ENCODE data around the gene CYP26B1.

CYP26B1 gene

DNA sequence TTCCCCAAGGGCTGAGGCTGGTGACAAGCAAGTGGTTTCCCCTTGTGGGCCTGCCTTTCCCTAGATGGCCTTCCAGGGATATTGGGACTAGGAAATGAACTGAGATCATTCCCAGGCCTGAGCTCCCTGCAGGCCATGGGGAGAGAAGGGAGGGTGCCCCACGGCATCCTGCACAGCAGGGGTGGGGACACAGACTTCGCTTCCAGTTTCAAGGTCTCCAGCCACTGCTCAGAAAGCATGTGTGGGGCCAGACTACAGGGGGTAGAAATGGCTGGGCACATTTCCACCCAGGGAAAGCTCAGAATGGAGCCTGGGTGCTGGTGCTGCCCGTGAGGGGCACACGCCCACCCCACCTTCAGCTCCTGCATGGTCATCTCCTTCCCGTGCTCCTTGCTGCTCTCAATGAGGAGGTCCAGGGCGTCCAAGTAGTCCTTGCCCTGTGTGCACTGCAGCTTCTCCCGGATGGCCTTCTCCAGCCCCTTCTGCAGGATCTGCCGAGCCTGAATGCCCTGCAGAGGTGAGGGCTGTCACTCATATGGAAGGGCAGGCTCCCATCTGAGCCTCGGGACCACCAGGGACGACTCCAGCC is 13.2 kb downstream of the CYP26B1 start:
- DNase-seq (ENCODE audit: low read depth, low spot score) = no peak
- no peak overlapping the region for H3K4me3 ChIP-seq (ENCODE audit: low read length)

GRCh38 chr2:72133721-72134407 is 13.8 kb downstream of the CYP26B1 start:
- no peak for DNase-seq (ENCODE audit: low read depth, low spot score)

GRCh38 chr2:72132981-72133720 is 14.5 kb downstream of the CYP26B1 start:
- DNase-seq (ENCODE audit: low read depth, low spot score) = no peak
- H3K4me3 ChIP-seq (ENCODE audit: low read length) = no peak overlapping the region

More at GRCh38 chr2:72133721-72134407, 13.8 kb downstream of the CYP26B1 start:
- no peak overlapping the region for H3K4me3 ChIP-seq (ENCODE audit: low read length)

DNA sequence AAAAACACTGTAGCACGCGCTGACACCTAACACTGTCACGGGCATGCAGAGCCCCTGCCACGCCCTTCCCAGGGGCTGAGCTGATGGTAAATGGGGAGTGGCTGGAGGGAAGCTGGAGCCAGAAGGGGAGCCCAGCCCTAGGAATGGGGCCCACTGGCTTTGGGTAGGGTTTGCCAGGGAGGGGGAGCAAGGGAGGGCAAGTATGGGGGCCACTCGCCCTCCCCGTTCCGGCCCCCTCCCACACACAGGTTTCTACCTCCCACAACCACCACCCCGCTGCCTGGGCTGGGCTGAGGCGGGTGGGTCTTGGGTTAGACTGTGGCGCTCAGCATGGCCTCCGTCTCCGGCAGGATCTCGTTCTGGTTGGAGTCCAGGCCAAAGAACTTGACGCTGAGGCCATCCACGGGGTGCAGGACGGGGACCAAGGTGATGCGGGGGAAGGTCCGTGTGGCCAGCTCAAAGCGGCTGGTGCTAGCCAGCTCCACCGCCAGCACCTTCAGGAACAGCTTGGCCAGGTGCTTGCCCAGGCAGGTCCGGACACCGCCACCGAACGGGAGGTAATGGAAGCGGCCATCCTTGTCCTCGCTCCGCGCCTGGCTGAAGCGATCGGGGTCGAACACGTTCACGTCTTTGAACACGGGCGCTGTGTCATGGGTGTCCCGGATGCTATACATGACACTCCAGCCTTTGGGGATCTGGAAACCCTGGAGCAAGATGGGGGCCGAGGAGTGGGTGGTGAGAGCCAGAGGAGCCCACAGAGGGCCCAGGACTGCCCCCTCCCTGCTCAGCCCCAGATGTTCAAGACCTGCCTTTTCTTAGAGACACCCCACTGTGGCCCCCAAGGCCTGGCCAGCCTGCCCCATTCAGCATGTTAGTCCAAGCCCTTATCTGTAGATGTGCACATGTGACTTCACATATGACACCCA is 15.5 kb downstream of the CYP26B1 start:
- DNase-seq (ENCODE audit: low read depth, low spot score) = no peak
- H3K4me3 ChIP-seq (ENCODE audit: low read length) = no peak overlapping the region

DNA sequence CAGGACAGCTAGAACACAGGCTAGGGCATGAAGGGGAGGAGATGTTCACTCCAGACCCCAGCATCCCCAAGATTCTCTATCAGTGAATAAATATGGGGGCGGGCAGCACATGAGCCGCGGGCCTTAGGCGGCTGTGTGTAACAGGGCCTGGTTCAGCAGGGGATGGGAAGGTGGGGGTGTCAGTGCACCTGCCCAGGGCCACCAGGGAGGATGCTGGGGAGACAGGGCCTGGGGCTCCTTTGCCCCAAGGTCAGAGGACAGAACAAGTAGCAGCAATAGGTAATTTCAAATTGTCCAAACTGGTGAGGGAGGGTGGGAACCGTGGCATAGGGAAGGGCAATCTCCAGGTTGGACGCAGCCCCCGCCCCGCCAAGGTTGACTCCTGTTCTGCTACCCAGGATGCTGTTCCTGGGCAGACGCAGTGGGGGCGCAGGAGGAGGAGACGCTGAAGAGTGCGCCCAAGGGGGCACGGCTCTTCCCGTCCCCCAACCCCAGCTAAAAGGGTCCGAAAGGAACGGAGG is 16.2 kb downstream of the CYP26B1 start:
- no peak for DNase-seq (ENCODE audit: low read depth, low spot score)
- no peak overlapping the region for H3K4me3 ChIP-seq (ENCODE audit: low read length)

- no peak for DNase-seq (ENCODE audit: low read depth, low spot score)
- no peak overlapping the region for H3K4me3 ChIP-seq (ENCODE audit: low read length)
These were observed 16.9 kb downstream of the CYP26B1 start for GRCh38 chr2:72130659-72131360.

DNA sequence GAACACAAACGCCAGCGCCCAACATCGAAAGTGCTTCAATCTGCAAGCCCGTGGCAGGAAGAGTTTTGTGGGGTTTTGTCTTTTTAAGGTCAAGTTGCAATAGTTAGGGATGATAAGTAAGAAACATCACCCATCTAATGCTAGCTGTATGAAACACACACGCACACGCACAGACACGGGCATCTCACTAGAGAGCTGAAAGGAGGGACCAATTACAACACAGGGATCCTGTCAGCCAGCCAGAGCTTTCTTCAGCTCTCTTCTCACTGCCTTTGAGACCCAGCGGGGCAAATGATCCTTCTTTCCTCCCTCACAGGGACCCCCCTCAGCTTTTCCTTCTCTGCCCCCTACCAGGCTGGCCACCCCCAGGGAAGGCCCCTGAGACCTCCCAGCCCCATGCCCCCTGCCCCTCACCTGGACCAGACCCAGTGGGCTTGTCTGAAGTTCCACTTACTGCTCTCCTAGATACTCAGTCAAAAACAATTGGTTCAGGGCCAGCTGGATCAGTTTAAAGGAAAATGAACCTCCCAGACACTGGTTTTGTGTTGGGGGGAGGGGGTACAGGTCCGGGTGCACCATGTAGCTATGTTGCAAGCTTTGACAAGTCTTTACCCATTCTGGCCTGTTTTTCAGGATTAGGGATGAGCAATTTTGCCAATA is 17.9 kb downstream of the CYP26B1 start:
- no peak for DNase-seq (ENCODE audit: low read depth, low spot score)
- H3K4me3 ChIP-seq (ENCODE audit: low read length) = no peak overlapping the region

GRCh38 chr2:72128843-72129227 is 18.8 kb downstream of the CYP26B1 start:
- H3K4me3 ChIP-seq (ENCODE audit: low read length) = no peak overlapping the region
- DNase-seq (ENCODE audit: low read depth, low spot score) = no peak

GRCh38 chr2:72128059-72128842 is 19.4 kb downstream of the CYP26B1 start:
- no peak for DNase-seq (ENCODE audit: low read depth, low spot score)

GRCh38 chr2:72127401-72128058 is 20.1 kb downstream of the CYP26B1 start:
- no peak overlapping the region for H3K4me3 ChIP-seq (ENCODE audit: low read length)
- no peak for DNase-seq (ENCODE audit: low read depth, low spot score)

More at GRCh38 chr2:72128059-72128842, 19.4 kb downstream of the CYP26B1 start:
- H3K4me3 ChIP-seq (ENCODE audit: low read length) = no peak overlapping the region

- peak; percentile 62 for DNase-seq (ENCODE audit: low read depth, low spot score)
- H3K4me3 ChIP-seq (ENCODE audit: low read length) = no peak overlapping the region
These were observed 21.2 kb downstream of the CYP26B1 start for GRCh38 chr2:72126186-72127100.

DNA sequence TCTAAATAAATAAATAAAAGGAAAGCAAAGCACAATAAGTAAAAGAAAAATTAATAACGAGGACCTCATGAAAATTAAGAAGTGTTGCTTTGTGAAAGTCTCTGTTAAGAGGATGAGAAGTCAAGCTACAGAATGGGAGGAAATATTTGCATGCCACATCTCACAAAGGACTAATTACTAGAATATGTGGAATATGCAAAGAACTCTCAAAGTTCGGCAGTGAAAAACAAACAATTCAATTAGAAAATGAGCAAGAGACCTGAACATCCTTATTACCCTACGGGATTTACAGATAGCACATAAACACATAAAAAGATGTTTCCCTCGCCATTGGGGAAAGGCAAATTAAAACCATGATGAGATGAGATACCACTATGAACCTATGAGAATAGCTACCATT is 23.3 kb downstream of the CYP26B1 start:
- no peak overlapping the region for H3K4me3 ChIP-seq (ENCODE audit: low read length)
- no peak for DNase-seq (ENCODE audit: low read depth, low spot score)

DNA sequence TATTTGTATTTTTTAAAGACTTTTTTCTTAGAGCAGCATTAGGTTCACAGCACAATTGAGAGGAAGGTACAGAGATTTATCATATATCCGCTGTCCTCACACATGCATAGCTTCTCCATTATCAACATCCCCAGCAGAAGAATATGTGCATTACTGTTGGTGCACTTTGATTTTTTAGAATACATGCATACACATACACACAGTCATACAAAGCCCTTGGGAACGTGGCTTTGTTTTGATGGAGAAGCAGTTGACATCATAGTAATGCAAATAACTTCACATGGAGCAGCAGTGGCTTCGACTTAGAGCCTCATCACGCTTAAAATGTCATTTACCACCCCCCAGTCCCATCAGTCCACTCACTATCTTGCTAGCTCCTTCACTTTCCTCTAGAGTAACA is 26.5 kb downstream of the CYP26B1 start:
- no peak overlapping the region for H3K4me3 ChIP-seq (ENCODE audit: low read length)
- DNase-seq (ENCODE audit: low read depth, low spot score) = no peak

GRCh38 chr2:72118951-72119350 is 28.7 kb downstream of the CYP26B1 start:
- H3K4me3 ChIP-seq (ENCODE audit: low read length) = no peak overlapping the region
- no peak for DNase-seq (ENCODE audit: low read depth, low spot score)

DNA sequence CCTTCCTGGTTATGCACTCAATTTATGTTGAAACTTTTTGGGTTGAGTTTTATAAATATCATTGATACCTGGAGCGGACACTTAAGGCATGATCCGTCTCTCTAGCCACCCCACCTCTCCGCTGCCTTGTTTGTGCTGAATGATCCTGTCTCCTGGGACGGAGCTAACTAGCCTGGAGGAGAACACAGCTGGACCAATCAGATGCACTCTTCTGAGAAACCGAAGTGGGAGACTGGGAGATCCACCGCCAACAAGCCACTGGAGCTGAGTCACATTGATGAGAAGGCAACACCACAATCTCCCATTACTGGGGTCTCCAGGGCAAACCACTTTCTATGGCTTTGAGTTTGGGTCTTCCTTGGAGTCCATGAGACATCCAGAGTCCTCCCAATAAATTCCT is 29.3 kb downstream of the CYP26B1 start:
- no peak for DNase-seq (ENCODE audit: low read depth, low spot score)
- no peak overlapping the region for H3K4me3 ChIP-seq (ENCODE audit: low read length)

- no peak overlapping the region for H3K4me3 ChIP-seq (ENCODE audit: low read length)
These were observed 29.9 kb downstream of the CYP26B1 start for GRCh38 chr2:72117718-72118117.

More at GRCh38 chr2:72117718-72118117, 29.9 kb downstream of the CYP26B1 start:
- no peak for DNase-seq (ENCODE audit: low read depth, low spot score)
